GM21515 (cell line): ENCODE results near the gene GMDS.
"Not testable (repeated sequence)": the region's sequence is repeated elsewhere in the genome, so short reads cannot be mapped to it uniquely, and the experiment has no call there.

Experiments
- ATAC-seq: cut with Tn5 transposase; IDR thresholded peaks from one replicate; pipeline ENCODE4 v1.9.1; 2021; ENCODE audit not compliant: unreplicated experiment

GMDS gene

DNA sequence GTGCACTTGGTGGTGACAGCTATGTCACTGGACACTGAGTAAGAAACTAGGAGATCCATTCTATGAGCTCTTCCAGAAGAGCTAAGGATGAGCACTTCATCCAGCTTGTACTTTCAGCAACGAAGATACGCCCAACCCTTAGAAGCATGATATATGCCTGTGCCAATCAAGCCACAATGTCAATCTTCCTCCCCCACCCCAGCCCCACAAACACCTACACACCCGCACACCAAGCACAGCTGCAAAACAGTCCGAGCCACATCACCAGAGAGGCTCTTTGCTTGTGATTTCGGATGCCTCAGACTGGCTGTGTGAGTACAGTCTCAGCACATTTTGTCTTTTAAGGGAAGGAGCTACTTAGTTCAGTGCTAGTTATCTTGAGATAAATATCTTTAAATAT is 375.2 kb downstream of the GMDS start:
- ATAC-seq = no peak

DNA sequence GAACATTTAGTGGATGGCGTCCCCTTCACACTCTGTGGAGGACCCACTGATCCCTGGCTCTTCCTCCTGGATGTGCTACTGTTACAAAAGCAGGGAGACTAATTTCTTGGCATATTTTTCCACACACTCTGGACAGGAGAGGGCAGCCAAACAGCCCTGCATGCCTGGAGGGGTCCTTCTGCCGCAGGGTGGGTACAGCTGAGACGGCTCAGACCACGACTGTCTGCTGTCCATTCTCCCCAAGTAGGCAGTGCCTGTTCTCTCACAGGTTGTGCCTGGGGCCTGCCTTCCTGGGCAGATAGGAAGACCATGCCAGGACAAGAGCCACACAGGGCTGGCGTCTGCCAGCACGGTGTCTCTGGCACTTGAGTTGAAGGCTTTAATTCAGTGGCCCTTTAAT is 375.6 kb downstream of the GMDS start:
- ATAC-seq = peak; percentile 16

DNA sequence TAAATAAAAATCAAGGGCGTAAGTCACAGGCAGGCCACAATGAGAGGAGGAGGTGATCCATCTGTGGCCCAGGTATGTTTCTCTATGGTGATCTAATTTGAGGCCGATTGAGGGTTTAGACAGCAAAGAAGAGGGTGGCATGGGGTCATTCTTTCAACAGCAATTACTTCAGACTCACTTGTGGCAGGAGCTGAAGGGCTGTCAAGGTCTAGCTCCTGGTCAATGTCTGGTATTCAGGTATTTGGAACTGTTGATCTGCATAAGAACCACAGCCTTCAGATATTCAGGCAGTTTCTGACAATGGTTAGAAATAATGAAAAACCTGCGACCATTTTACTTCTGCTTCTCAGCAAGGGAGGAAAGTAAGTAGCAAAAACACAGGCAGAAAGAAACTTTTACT is 376.1 kb downstream of the GMDS start:
- ATAC-seq = peak; percentile 4

DNA sequence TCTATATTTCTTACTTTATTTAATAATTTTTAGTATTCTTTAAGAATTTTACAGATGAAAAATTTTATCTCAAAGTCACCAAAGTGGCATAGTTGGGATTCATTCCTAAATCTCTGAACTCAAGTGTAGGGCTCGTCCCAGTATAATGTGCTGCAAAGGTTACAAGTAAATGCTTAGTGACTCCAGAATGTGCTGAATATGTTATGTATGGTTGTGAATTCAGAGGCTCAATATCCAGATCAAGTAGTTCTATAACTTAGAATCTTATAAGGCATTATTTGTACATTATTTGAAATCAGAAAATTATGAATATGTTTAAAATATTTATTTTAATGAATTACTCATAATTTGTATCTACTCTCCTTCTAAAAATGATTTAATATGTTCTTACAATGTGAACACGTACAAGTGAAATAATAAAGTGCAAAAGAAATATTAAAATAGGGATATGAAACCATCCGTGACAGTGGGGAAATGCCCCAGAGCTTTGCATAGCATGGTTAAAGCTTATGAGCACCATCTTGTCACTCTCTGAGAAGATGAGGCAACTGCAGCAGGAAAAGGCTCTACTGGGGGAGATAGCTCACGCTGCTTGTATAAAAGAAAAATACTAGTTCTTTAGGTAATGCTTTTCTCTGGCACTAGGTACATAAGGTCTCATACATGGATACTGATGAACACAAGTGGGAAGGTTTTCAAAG is 376.7 kb downstream of the GMDS start:
- ATAC-seq = peak; percentile 89

GRCh38 chr6:1867197-1867596 is 378.2 kb downstream of the GMDS start:
- ATAC-seq = no peak

GRCh38 chr6:1865585-1865984 is 379.8 kb downstream of the GMDS start:
- ATAC-seq = no peak

GRCh38 chr6:1864496-1864895 is 380.9 kb downstream of the GMDS start:
- ATAC-seq = no peak

GRCh38 chr6:1862411-1862810 is 383.0 kb downstream of the GMDS start:
- ATAC-seq = no peak

DNA sequence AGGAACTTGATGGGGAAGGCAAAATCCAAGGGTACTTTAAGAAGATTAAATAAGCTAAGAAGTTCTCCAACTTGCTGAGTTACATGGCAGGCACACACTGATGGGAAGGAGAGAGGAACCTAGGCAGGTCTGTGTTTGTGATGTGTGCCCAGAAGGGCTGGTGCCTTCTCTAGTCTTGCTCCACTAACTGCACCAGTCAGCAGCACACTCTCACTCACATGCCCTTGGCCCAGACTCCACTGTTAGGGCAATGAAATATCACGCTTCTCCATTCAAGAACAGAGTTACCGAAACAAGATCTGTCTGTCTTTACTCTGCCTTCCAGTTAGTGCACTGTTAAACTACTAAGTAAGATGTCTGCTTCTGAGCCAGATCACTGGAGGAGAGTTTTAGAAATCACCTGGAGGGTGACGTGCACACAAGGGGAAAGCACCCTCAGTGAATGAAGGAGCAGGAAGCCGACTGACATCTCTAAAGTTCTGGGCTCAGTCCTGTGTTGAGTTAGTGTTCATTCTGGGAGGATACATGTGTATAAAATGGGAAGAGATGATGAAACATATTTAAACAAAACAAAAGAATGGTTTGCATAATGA is 384.6 kb downstream of the GMDS start:
- ATAC-seq = no peak

DNA sequence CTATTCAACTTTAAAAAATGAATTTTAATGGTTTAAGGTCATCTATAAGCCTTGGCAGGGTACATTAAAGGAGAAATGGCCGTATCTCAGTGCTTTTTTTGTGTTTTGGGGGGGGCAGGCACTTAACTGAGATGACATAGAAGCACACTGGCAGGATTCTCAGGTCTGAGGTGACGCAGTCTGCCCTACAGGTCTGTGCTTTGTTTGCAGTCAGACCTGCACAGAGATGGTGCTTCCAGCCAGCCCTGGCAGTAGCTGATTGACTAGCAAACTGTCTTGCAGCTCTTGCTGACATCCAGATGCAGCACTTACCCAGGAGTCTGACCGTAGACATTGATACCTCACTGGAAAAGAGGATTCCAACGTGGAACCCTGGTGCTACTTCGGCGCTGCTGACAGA is 386.5 kb downstream of the GMDS start:
- no peak for ATAC-seq

DNA sequence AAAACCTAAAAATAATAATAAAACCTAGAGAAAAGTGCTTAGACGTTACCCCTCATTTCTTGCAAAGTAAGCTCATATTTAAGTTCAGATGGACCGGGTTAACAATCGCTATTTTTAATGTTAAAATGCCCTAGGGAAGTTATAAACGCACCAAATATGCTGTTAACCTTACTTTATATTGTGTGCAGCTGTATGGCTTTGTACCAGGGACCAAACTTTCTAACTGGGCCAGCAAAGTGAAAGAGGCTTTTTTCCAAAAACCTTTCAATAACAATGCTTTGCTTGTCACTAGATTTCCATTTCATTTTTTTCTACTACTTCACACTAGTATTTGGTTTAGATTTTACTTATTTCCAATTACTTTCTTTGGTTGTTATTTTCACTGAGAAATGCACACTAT is 387.2 kb downstream of the GMDS start:
- ATAC-seq = no peak

DNA sequence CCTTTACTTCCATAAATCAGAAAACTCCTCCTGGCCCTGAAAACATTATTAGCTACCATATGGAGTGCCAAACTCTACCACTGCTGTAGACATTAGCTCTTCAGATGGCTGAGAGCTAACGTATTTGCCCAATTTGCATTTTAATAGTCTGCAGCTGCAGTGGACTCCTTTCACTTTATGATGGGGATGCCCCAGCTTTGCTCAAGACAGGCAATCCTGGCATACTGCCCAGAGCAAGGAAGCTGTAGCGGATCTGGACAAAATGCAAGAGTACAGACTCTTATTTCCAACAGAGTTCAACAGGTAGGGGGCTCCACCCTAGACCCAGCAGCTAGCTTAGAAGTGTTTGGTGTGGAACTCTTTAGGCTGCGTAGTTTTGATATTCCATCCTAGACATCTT is 389.0 kb downstream of the GMDS start:
- ATAC-seq = peak; percentile 84

- no peak for ATAC-seq
Observed at GRCh38 chr6:1855890-1856289, 389.5 kb downstream of the GMDS start.

- ATAC-seq = no peak
Observed at GRCh38 chr6:1854296-1854695, 391.1 kb downstream of the GMDS start.

DNA sequence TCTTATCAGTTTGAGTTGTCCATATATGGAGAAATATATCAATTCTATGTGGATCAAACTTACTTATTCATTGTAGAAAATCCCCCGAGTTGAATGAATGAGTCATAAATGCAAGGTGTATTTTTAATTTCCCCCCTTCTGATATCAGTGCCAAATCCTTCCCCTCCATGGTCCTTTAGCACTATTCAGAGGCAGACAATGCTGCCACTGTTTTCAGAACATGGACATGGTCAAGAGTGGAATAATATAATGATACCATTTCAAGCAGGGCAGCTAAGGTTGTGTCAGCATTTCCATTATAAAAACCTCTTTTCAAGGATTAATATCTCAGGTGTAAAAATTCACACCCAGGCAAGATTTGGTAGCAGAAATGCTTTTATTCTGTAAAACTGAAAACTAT is 391.6 kb downstream of the GMDS start:
- ATAC-seq = no peak

DNA sequence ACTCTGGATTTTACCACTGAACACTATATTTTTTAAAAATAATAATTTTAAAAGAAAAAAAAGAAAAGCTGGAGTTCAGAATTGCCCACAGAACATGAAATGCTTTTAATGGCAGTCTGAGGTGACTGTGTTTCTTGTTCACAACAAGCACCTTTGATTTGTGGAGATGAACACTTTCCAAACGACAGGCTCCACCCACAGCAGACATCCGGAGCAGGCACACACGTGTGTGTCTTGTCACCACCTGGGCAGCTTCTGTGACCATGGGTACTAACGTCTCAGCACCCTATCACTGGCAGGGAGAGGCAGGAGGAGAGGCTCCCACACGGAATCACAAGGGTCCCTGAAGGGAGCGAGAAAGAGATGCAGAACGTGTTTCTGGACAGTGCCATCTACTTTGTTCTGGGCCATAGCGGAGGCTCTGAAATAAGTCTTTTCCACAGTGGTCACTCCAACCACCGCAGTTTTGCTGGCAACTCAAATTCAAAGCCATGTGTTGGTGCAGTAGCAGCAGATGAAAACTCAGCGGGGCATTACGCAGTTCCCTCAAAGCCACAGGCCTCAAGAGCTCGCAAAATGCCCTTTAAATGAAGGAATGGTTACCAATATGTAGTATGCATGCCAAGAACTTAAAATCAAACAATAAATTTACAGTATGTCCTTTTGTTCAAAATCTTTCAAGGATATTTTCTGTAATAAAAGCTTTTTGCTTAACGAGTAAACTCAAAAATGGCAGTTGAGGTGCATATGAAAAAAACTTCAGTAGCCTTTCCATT is 393.5 kb downstream of the GMDS start:
- no peak for ATAC-seq

DNA sequence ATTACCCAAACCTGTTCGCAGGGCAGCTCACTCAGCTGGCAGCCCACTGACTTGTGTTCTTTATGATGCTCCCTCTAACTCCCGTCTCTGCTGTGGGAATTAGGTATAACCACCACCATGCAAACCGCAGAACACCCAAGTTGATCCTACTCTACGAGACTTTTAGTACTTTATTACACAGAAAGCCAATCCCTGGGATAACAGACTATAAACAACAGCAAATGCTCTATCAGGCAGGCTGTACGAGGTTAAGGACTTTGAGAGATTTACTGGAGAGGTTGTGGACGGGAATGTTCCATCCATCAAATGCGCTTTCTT is 394.6 kb downstream of the GMDS start:
- no peak for ATAC-seq

DNA sequence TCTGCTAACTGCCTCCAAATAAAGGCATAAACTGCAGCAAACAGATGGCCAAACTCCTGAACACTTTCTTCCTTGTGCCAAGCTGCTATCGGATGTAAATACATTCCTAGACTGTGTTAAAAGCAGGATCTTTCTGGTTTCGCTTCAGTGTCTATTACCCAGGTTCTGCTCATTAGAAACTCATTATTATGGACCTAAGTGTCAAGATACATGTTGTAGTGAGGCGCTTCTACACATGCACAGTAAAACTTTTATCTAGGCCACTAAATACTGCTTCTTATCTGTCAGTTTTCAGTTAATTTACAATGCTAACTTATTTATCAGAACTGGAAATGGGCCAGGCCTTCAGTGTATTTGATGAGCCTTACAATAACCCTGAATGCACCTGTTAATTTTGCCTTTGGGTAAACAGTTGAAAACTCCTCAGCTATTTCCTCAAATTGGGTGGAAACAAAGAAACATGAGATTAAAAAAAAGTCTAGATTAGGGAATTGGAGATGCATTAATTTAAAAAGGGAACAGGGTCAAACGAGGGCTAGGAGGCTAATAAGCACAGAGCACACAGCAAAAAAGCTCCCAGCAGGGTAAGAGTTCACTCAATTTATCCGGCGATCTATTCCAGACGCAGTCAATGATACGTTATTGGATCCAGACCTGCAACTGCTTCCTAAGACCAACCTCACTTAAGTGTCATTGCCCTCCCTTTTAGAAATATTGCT is 395.1 kb downstream of the GMDS start:
- no peak for ATAC-seq

DNA sequence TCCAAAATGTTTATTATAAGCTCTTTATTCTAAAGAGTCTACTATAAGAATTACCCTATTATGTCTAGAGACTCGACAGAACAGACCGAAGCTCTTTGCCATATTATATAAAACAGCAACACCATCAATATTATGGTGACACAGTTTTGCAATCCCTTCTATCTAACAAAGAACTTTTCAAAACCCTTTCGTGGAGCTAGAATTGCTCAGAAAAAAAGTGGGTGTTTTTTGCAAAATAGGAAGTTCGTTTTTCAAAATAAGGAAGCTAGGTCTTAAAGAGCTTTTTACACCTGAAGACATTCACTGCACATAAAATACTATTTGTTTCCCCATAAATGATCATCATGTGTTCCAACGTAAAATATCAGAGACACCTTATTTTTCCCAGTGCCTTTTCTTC is 395.7 kb downstream of the GMDS start:
- no peak for ATAC-seq

- no peak for ATAC-seq
Observed at GRCh38 chr6:1848752-1849151, 396.7 kb downstream of the GMDS start.

DNA sequence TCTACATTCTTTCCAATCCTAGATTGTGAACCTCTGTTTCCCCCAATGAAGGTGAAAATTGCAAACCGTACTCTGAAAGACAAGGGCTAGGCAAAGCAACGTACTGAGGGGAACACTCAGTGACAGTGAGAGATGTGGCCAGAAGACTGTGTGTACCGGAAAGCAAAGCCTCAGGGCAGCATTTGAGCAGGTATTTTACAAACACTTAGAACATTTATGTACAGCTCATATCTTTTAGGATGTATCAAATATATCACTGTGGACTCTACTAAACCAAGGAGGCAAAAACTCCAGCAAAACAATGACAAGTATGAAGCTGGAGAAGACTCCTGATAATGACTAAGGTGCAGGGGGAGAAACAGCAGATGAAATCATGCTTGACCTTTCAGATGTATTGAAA is 398.8 kb downstream of the GMDS start:
- no peak for ATAC-seq

DNA sequence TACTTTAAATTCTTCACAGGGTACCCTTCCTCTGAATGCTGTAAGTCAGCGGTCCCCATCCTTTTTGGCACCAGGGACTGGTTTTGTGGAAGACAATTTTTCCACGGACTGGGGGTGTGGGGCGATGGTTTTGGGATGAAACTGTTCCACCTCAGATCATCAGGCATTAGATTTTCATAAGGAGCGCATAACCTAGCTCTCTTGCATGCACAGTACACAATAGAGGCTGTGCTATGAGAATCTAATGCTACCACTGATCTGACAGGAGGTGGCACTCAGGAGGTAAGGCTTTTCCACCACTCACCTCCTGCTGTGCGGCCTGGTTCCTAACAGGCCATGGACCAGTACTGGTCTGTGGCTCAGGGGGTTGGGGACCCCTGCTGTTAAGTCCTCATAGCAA is 399.9 kb downstream of the GMDS start:
- ATAC-seq = not testable (repeated sequence)
